BJ (cell line): ENCODE data around the gene VPS16. TPM values are rescaled to one million over a fixed set of nuclear protein-coding genes. Genes with fewer than 3 reads are reported as not detected.

Experiments
- CTCF ChIA-PET: fragments of 350-600 bp; formaldehyde crosslinking; extraction: SDS; loops from one replicate; lab custom pipeline; 2021; ENCODE audit warnings: antibody characterized with exemption, inconsistent platforms; lab: Yijun Ruan, JAX
- POLR2A ChIA-PET: fragments of 300-600 bp; sonication (Branson Sonifier 250); formaldehyde crosslinking; extraction: SDS; loops from one replicate; lab custom pipeline; 2021; ENCODE audit warnings: antibody characterized with exemption; lab: Charles Lee
- DNase-seq: peaks from one replicate; pipeline ENCODE4 v3.0.0-alpha.2; 2011; ENCODE audit warnings: low read depth
- H3K27me3 ChIP-seq: 2 replicates; pipeline ENCODE4 v1.6.0; 2011; ENCODE audit warnings: low read length; ENCODE audit not compliant: control insufficient read depth, insufficient read depth
- H3K36me3 ChIP-seq: 2 replicates; pipeline ENCODE4 v1.5.1; 2011; ENCODE audit warnings: low read length; ENCODE audit not compliant: control insufficient read depth, insufficient read depth
- H3K4me3 ChIP-seq: 2 replicates; pipeline ENCODE4 v1.5.1; 2011; ENCODE audit warnings: low read depth, mild to moderate bottlenecking, control low read depth, low read length
- CTCF ChIP-seq: IDR thresholded peaks from 2 replicates; pipeline ENCODE4 v1.5.1; 2011; ENCODE audit warnings: low read depth, mild to moderate bottlenecking, control low read depth, inconsistent platforms, low read length, moderate library complexity; ENCODE audit not compliant: insufficient read depth
- polyA plus RNA-seq: library from polyadenylated mRNA; depleted of rRNA; stranded (reverse); fragments of >200 nt; gene quantifications from 2 replicates; pipeline ENCODE4 v1.2.3, GENCODE V29; 2011

VPS16 gene
- polyA plus RNA-seq, 1 experiment, result 46.8 TPM

DNA sequence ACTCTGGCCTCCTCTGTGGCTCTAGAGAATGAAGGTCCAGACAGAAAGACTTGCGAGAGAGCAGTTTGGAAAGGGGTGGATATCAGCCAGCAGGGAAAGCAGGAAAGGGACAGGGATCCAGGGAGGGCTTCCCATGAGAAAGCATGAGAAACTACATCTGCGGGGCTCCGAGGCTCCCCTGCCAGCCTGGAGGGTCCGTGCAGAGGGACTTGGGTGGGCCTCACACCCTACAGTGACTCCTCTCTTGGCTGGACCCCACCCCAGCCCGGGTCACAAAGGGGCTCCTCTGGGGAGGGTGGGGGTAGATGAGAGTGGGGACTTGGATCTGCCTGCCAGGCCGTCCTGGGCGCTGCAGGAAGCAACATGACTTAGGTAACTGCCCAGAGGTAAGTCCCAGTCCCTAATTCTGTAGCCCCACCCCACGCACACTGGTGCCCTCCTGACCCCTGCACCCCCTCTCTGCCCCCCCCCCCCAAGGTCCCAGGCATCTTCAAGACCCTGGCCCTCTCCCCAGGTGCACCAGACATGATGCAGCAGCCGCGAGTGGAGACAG lies 24.4 kb upstream of the VPS16 start, which contains the start of gene TMEM239:
TSS of gene TMEM239 (plus strand) at position 335 of the 553 bp plus-strand sequence. CDS start at position 526, 191 bp downstream.
- H3K4me3 ChIP-seq, result no peak within 1 kb of the TSS
- TF ChIP-seq CTCF, result no peak
- no peaks in the 10 kb centered on the region for H3K36me3 ChIP-seq
- H3K27me3 ChIP-seq, result no peaks in the 10 kb centered on the region
- ChIA-PET CTCF (no interaction called here), POLR2A (no interaction called here)
- DNase-seq, result no peak

DNA sequence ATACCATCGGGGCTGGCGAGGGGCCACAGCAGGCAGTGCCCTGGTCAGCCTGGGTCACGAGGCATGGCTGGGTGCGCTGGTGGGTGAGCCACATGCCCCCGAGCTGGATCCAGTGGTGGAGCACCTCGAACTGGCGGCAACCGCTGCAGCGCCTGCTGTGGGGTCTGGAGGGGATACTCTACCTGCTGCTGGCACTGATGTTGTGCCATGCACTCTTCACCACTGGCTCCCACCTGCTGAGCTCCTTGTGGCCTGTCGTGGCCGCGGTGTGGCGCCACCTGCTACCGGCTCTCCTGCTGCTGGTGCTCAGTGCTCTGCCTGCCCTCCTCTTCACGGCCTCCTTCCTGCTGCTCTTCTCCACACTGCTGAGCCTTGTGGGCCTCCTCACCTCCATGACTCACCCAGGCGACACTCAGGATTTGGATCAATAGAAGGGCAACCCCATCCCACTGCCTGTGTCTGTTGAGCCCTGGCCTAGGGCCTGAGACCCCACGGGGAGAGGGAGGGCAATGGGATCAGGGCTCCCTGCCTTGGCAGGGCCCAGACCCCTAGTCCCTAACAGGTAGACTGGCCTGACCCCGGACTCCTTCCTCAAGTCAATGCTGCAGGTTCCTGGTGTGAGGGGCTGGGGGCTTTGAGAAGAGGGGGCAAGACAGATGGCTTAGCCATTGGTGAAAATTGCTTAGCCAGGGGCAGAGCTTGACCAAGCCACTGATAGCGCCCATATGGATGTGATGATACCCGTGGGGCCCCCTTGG lies 23.8 kb upstream of the VPS16 start:
- no peaks in the 10 kb centered on the region for H3K36me3 ChIP-seq
- ChIA-PET POLR2A (no interaction called here), CTCF (no interaction called here)
- TF ChIP-seq CTCF, result no peak
- H3K4me3 ChIP-seq, result no peak overlapping the region
- H3K27me3 ChIP-seq, result no peaks in the 10 kb centered on the region
- DNase-seq, result no peak

DNA sequence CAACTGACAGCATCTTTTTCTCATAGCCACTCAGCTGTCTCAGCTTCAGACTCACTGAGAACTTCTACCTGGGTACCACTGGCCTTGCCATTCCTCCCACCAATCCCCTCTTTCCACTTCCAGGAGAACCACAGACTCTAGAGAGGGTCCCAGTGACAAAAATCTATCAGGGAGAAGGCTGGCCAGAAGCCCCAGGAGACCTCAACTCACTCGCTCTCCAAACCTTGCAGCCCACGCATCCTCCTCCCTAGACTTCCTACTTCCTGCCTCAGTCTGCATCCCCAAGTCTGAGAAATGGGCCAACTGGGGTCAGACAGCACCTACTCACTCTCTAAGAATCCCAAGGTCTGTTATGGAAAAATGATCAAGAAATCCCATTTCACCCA lies 23.2 kb upstream of the VPS16 start:
- Histone ChIP-seq H3K36me3 (no peaks in the 10 kb centered on the region), H3K4me3 (no peak overlapping the region), H3K27me3 (no peaks in the 10 kb centered on the region)
- no peak for DNase-seq
- CTCF ChIA-PET, result no interaction called here
- TF ChIP-seq CTCF, result no peak
- POLR2A ChIA-PET, result no interaction called here

GRCh38 chr20:2817891-2818595 lies 22.5 kb upstream of the VPS16 start:
- no peaks in the 10 kb centered on the region for H3K27me3 ChIP-seq
- no peaks in the 10 kb centered on the region for H3K36me3 ChIP-seq
- no peak for DNase-seq
- no peak overlapping the region for H3K4me3 ChIP-seq
- CTCF ChIA-PET, result interaction anchor here (0.8 kb wide), 1 partner anchor 14 kb away, joined by 3 read pairs; no protein-coding TSS in a partner anchor
- no peak for TF ChIP-seq CTCF
- POLR2A ChIA-PET, result no interaction called here
